CD4-positive, CD25-positive, alpha-beta regulatory T cell (primary cell): ENCODE measurements around the gene TAS2R50. TPM values are rescaled to one million over a fixed set of nuclear protein-coding genes. Genes with fewer than 3 reads are reported as not detected.
A peak's percentile ranks its signal among the peaks of the same experiment; 100 is the strongest.

Experiments used
- ATAC-seq, 2 donors: fragments of 150-1000 bp; cut with Tn5 transposase; one replicate each; pipeline ENCODE4 v1.10.0; 2021; ENCODE audit warnings: low read depth in 2 of 2, moderate number of reproducible peaks in 2 of 2, moderate library complexity in 1 of 2
- DNase-seq, 3 donors: peaks; one replicate each; pipeline versions ENCODE4 v3.0.0 to v3.0.0-alpha.2; 2012 to 2022; ENCODE audit warnings: mixed read lengths in 1 of 3
- H3K27ac ChIP-seq: one replicate; pipeline ENCODE4 v1.7.0; 2013; ENCODE audit warnings: mild to moderate bottlenecking, low read length; ENCODE audit not compliant: insufficient read depth, poor library complexity, severe bottlenecking
- H3K27me3 ChIP-seq: one replicate; pipeline ENCODE4 v1.7.0; 2013; ENCODE audit warnings: low read length; ENCODE audit not compliant: control insufficient read depth, insufficient read depth
- H3K36me3 ChIP-seq: one replicate; pipeline ENCODE4 v1.7.0; 2013; ENCODE audit warnings: mild to moderate bottlenecking, low read length, moderate library complexity; ENCODE audit not compliant: control insufficient read depth, insufficient read depth
- H3K4me1 ChIP-seq: 2 replicates; pipeline ENCODE4 v1.7.0; 2013; ENCODE audit warnings: mild to moderate bottlenecking, low read length; ENCODE audit not compliant: insufficient read depth, control insufficient read depth, poor library complexity, severe bottlenecking
- H3K4me3 ChIP-seq: one replicate; pipeline ENCODE4 v1.7.0; 2013; ENCODE audit warnings: low read depth, mild to moderate bottlenecking, low read length, moderate library complexity
- H3K9me3 ChIP-seq, 2 experiments: 1 replicate in 1 of 2; 2 replicates in 1 of 2; pipeline ENCODE4 v1.7.0; 2013; ENCODE audit warnings: low read length in 2 of 2, mild to moderate bottlenecking in 1 of 2, moderate library complexity in 1 of 2; ENCODE audit not compliant: control insufficient read depth in 2 of 2
- H3K27ac Mint-ChIP-seq, 3 donors: one replicate each; pipeline ENCODE4 v1.8.0; 2020 to 2022; ENCODE audit warnings: mild to moderate bottlenecking in 3 of 3, mixed read lengths in 3 of 3, moderate library complexity in 2 of 3
- H3K27me3 Mint-ChIP-seq: one replicate; pipeline ENCODE4 v1.8.0; 2022; ENCODE audit warnings: mild to moderate bottlenecking, mixed read lengths
- H3K36me3 Mint-ChIP-seq: one replicate; pipeline ENCODE4 v1.8.0; 2020; ENCODE audit warnings: mixed read lengths
- H3K4me1 Mint-ChIP-seq, 4 donors: one replicate each; pipeline ENCODE4 v1.8.0; 2020 to 2022; ENCODE audit warnings: mixed read lengths in 4 of 4, mild to moderate bottlenecking in 1 of 4
- H3K4me3 Mint-ChIP-seq, 4 donors: one replicate each; pipeline ENCODE4 v1.8.0; 2020 to 2022; ENCODE audit warnings: mild to moderate bottlenecking in 4 of 4, mixed read lengths in 4 of 4, moderate library complexity in 3 of 4
- H3K9me3 Mint-ChIP-seq, 7 donors: one replicate each; pipeline ENCODE4 v1.8.0; 2020 to 2022; ENCODE audit warnings: mixed read lengths in 7 of 7, mild to moderate bottlenecking in 3 of 7, moderate library complexity in 2 of 7
- polyA plus RNA-seq, 4 donors: library from polyadenylated mRNA; unstranded; fragments of 300-500 nt; fragmentation: Illumina TruSeq; gene quantifications; one replicate each; pipeline ENCODE4 v1.2.3, GENCODE V29; 2021
- total RNA-seq: library from RNA; stranded (reverse); gene quantifications from one replicate; pipeline ENCODE4 v1.2.3, GENCODE V29; 2022

The TAS2R50 gene
- total and polyA plus RNA-seq, 5 donors from 2014 or later = 1.6 TPM; not detected in 4

- Histone ChIP-seq H3K4me3 (no peak overlapping the region), H3K27ac (no peak overlapping the region), H3K36me3 (peaks cover 5% of the 10 kb centered on the region), H3K4me1 (no peaks in the 10 kb centered on the region), H3K27me3 (no peaks in the 10 kb centered on the region), H3K9me3 (no peaks in the 10 kb centered on the region)
- H3K36me3 Mint-ChIP-seq = peaks cover 15% of the 10 kb centered on the region
- ATAC-seq (no peak), DNase-seq (no peak)
- peaks cover 0 to 11% (median 4%) of the 10 kb centered on the region in 4 donors for H3K4me1 Mint-ChIP-seq
- no peak overlapping the region for H3K4me3 Mint-ChIP-seq
- no peaks in the 10 kb centered on the region for H3K27me3 Mint-ChIP-seq
- peak overlapping the region in 1 of 3 donors; percentile 15 for H3K27ac Mint-ChIP-seq
- H3K9me3 Mint-ChIP-seq = no peaks in the 10 kb centered on the region
These were observed 17.8 kb downstream of the TAS2R50 start for GRCh38 chr12:10968765-10969456.

GRCh38 chr12:10967409-10967808 lies 19.3 kb downstream of the TAS2R50 start:
- no peaks in the 10 kb centered on the region for H3K9me3 ChIP-seq
- Mint-ChIP-seq H3K4me3 (no peak overlapping the region), H3K27me3 (no peaks in the 10 kb centered on the region), H3K27ac (no peak overlapping the region), H3K9me3 (peaks cover 0 to under 1% (median 0%) of the 10 kb centered on the region in 7 donors), H3K36me3 (peaks cover 10% of the 10 kb centered on the region), H3K4me1 (peaks cover 0 to 5% (median 2%) of the 10 kb centered on the region in 4 donors)
- no peak overlapping the region for H3K4me3 ChIP-seq
- ATAC-seq = no peak
- H3K27ac ChIP-seq = no peak overlapping the region
- no peaks in the 10 kb centered on the region for H3K36me3 ChIP-seq
- no peaks in the 10 kb centered on the region for H3K27me3 ChIP-seq
- no peak for DNase-seq
- no peaks in the 10 kb centered on the region for H3K4me1 ChIP-seq

GRCh38 chr12:10966314-10966713 lies 20.4 kb downstream of the TAS2R50 start:
- H3K27me3 ChIP-seq = no peaks in the 10 kb centered on the region
- H3K4me1 Mint-ChIP-seq = peaks cover 4 to 10% (median 7%) of the 10 kb centered on the region in 4 donors
- H3K27me3 Mint-ChIP-seq = no peaks in the 10 kb centered on the region
- H3K4me3 Mint-ChIP-seq = no peak overlapping the region
- H3K36me3 Mint-ChIP-seq = peaks cover 12% of the 10 kb centered on the region
- peaks cover 0 to 2% (median 0%) of the 10 kb centered on the region in 7 donors for H3K9me3 Mint-ChIP-seq
- no peak for DNase-seq
- H3K9me3 ChIP-seq = no peaks in the 10 kb centered on the region
- no peaks in the 10 kb centered on the region for H3K36me3 ChIP-seq
- H3K27ac Mint-ChIP-seq = no peak overlapping the region
- H3K4me3 ChIP-seq = no peak overlapping the region
- no peaks in the 10 kb centered on the region for H3K4me1 ChIP-seq
- H3K27ac ChIP-seq = no peak overlapping the region
- ATAC-seq = no peak

GRCh38 chr12:10965476-10965875 lies 21.2 kb downstream of the TAS2R50 start:
- H3K36me3 ChIP-seq = no peaks in the 10 kb centered on the region
- H3K27me3 ChIP-seq = no peaks in the 10 kb centered on the region
- H3K4me1 Mint-ChIP-seq = peaks cover 11 to 17% (median 15%) of the 10 kb centered on the region in 4 donors
- peaks cover 0 to 2% (median 0%) of the 10 kb centered on the region in 7 donors for H3K9me3 Mint-ChIP-seq
- H3K27ac ChIP-seq = no peak overlapping the region
- no peak overlapping the region for H3K4me3 ChIP-seq
- no peaks in the 10 kb centered on the region for H3K27me3 Mint-ChIP-seq
- no peaks in the 10 kb centered on the region for H3K9me3 ChIP-seq
- ATAC-seq (no peak), DNase-seq (no peak)
- H3K4me3 Mint-ChIP-seq = no peak overlapping the region
- peaks cover 6% of the 10 kb centered on the region for H3K4me1 ChIP-seq
- H3K27ac Mint-ChIP-seq = no peak overlapping the region
- H3K36me3 Mint-ChIP-seq = peaks cover 12% of the 10 kb centered on the region

GRCh38 chr12:10960211-10960610 lies 26.5 kb downstream of the TAS2R50 start:
- peaks cover 20 to 52% (median 39%) of the 10 kb centered on the region in 4 donors for H3K4me1 Mint-ChIP-seq
- no peaks in the 10 kb centered on the region for H3K36me3 ChIP-seq
- ATAC-seq = peak; percentile 56 to 58
- peaks cover 6% of the 10 kb centered on the region for H3K27me3 Mint-ChIP-seq
- H3K27me3 ChIP-seq = no peaks in the 10 kb centered on the region
- peak in 2 of 3 donors; percentile 36 to 48 for DNase-seq
- no peak overlapping the region for H3K27ac ChIP-seq
- H3K9me3 ChIP-seq = no peaks in the 10 kb centered on the region
- no peak overlapping the region for H3K4me3 ChIP-seq
- peaks cover 3 to 12% (median 6%) of the 10 kb centered on the region in 7 donors for H3K9me3 Mint-ChIP-seq
- H3K4me1 ChIP-seq = peaks cover 8% of the 10 kb centered on the region
- peaks cover 31% of the 10 kb centered on the region for H3K36me3 Mint-ChIP-seq
- H3K27ac Mint-ChIP-seq = peak overlapping the region in 2 of 3 donors; percentile 6 to 69
- H3K4me3 Mint-ChIP-seq = peak overlapping the region in 1 of 4 donors; percentile 6

GRCh38 chr12:10959804-10960203 lies 26.9 kb downstream of the TAS2R50 start:
- ATAC-seq (no peak), DNase-seq (peak in 1 of 3 donors; percentile 7)
- Histone ChIP-seq H3K27ac (no peak overlapping the region), H3K36me3 (no peaks in the 10 kb centered on the region), H3K27me3 (no peaks in the 10 kb centered on the region), H3K4me3 (no peak overlapping the region), H3K9me3 (no peaks in the 10 kb centered on the region), H3K4me1 (peaks cover 8% of the 10 kb centered on the region)
- Mint-ChIP-seq H3K27me3 (peaks cover 6% of the 10 kb centered on the region), H3K36me3 (peaks cover 35% of the 10 kb centered on the region), H3K27ac (peak overlapping the region in 2 of 3 donors; percentile 6 to 69), H3K9me3 (peaks cover 4 to 16% (median 6%) of the 10 kb centered on the region in 7 donors), H3K4me3 (no peak overlapping the region), H3K4me1 (peaks cover 20 to 56% (median 39%) of the 10 kb centered on the region in 4 donors)

- H3K27ac Mint-ChIP-seq = no peak overlapping the region
- peaks cover 8% of the 10 kb centered on the region for H3K4me1 ChIP-seq
- ATAC-seq = no peak
- no peaks in the 10 kb centered on the region for H3K27me3 ChIP-seq
- H3K4me1 Mint-ChIP-seq = peaks cover 28 to 62% (median 41%) of the 10 kb centered on the region in 4 donors
- no peaks in the 10 kb centered on the region for H3K9me3 ChIP-seq
- H3K27ac ChIP-seq = no peak overlapping the region
- H3K27me3 Mint-ChIP-seq = peaks cover 6% of the 10 kb centered on the region
- peaks cover 45% of the 10 kb centered on the region for H3K36me3 Mint-ChIP-seq
- H3K9me3 Mint-ChIP-seq = peaks cover 5 to 18% (median 8%) of the 10 kb centered on the region in 7 donors
- H3K4me3 Mint-ChIP-seq = no peak overlapping the region
- H3K36me3 ChIP-seq = no peaks in the 10 kb centered on the region
- DNase-seq = no peak
- H3K4me3 ChIP-seq = no peak overlapping the region
These were observed 29.0 kb downstream of the TAS2R50 start for GRCh38 chr12:10957741-10958140.

GRCh38 chr12:10956085-10956484 lies 30.6 kb downstream of the TAS2R50 start:
- Mint-ChIP-seq H3K9me3 (peaks cover 3 to 20% (median 9%) of the 10 kb centered on the region in 7 donors), H3K27ac (no peak overlapping the region), H3K4me3 (no peak overlapping the region), H3K27me3 (peaks cover 6% of the 10 kb centered on the region), H3K36me3 (peaks cover 45% of the 10 kb centered on the region), H3K4me1 (peaks cover 28 to 50% (median 34%) of the 10 kb centered on the region in 4 donors)
- Histone ChIP-seq H3K4me3 (no peak overlapping the region), H3K4me1 (peaks cover 8% of the 10 kb centered on the region), H3K27me3 (no peaks in the 10 kb centered on the region), H3K36me3 (no peaks in the 10 kb centered on the region), H3K27ac (no peak overlapping the region), H3K9me3 (no peaks in the 10 kb centered on the region)
- no peak for ATAC-seq
- DNase-seq = no peak
